Astrocyte of the spinal cord (primary cell): ENCODE results near the gene WSCD2.

Source experiments
- DNase-seq: peaks from one replicate; pipeline ENCODE4 v3.0.0; 2011; ENCODE audit warnings: low read depth, low spot score
- H3K4me3 ChIP-seq: 2 replicates; pipeline ENCODE4 v1.5.1; 2011; ENCODE audit warnings: low read depth, mild to moderate bottlenecking, low read length, moderate library complexity
- CTCF ChIP-seq: IDR thresholded peaks from 2 replicates; pipeline ENCODE4 v1.5.1; 2012; ENCODE audit warnings: low read depth, mild to moderate bottlenecking, low read length, inconsistent platforms
- in situ Hi-C: cut with HindIII; loops from 2 replicates; pipeline ENCODE4 v1.10.0; 2017; ENCODE audit warnings: low sequenced_read_pairs

WSCD2 gene

GRCh38 chr12:108112832-108113556 lies 16.1 kb upstream of the WSCD2 start:
- in situ Hi-C loops: no loop called here
- no peak overlapping the region for H3K4me3 ChIP-seq
- no peak for DNase-seq
- TF ChIP-seq CTCF: no peak

- in situ Hi-C loops: no loop called here
These were observed 13.7 kb upstream of the WSCD2 start for GRCh38 chr12:108115123-108116121.

GRCh38 chr12:108116254-108116653 lies 12.8 kb upstream of the WSCD2 start:
- H3K4me3 ChIP-seq: no peak overlapping the region
- no peak for TF ChIP-seq CTCF
- DNase-seq: no peak
- in situ Hi-C loops: no loop called here

More at GRCh38 chr12:108115123-108116121, 13.7 kb upstream of the WSCD2 start:
- H3K4me3 ChIP-seq: no peak overlapping the region
- no peak for TF ChIP-seq CTCF
- DNase-seq: no peak

GRCh38 chr12:108116699-108117098 lies 12.4 kb upstream of the WSCD2 start:
- no peak overlapping the region for H3K4me3 ChIP-seq
- no peak for DNase-seq
- in situ Hi-C loops: no loop called here
- no peak for TF ChIP-seq CTCF

GRCh38 chr12:108117163-108117849 lies 11.8 kb upstream of the WSCD2 start:
- TF ChIP-seq CTCF: no peak
- DNase-seq: no peak
- in situ Hi-C loops: no loop called here
- no peak overlapping the region for H3K4me3 ChIP-seq

- in situ Hi-C loops: no loop called here
- H3K4me3 ChIP-seq: no peak overlapping the region
- TF ChIP-seq CTCF: no peak
- no peak for DNase-seq
These were observed 11.2 kb upstream of the WSCD2 start for GRCh38 chr12:108117902-108118301.
